Prostate gland (tissue), 2 donors: ENCODE measurements around the gene EMC9.

ENCODE experiments used
- POLR2A ChIP-seq: fragments of 450-650 bp; IDR thresholded peaks from one replicate; pipeline ENCODE4 v1.6.1; 2016; ENCODE audit warnings: antibody characterized with exemption, mild to moderate bottlenecking
- TF ChIP-seq, protein P1 (sequence below), 4 experiments: fragments of 200-600 bp in 2 of 4; fragments of 450-650 bp in 2 of 4; sonication (generic) in 2 of 4; IDR thresholded peaks; 1 replicate in 3 of 4; 2 replicates in 1 of 4; pipeline ENCODE4 v1.5.1; 2016 to 2019; ENCODE audit warnings: antibody characterized with exemption in 4 of 4, mild to moderate bottlenecking in 2 of 4, moderate library complexity in 2 of 4

DNA sequence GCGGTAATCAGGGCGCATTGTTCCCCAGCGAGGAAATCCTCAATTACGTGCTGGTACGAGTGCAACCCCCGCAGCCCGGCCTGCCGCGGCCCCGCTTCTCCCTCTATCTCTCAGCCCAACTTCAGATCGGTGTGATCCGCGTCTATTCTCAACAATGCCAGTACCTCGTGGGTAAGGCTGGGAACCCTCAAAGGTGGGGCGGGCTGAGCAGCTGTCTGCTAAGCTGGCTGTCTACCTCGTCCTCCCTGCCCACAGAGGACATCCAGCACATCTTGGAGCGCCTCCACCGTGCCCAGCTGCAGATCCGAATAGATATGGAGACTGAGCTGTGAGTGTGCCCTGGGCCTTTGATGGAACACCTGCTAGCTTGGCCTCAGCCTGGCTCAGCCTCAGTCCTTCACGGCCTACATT is 31.5 kb upstream of the EMC9 start:
- TF ChIP-seq, protein P1, sequence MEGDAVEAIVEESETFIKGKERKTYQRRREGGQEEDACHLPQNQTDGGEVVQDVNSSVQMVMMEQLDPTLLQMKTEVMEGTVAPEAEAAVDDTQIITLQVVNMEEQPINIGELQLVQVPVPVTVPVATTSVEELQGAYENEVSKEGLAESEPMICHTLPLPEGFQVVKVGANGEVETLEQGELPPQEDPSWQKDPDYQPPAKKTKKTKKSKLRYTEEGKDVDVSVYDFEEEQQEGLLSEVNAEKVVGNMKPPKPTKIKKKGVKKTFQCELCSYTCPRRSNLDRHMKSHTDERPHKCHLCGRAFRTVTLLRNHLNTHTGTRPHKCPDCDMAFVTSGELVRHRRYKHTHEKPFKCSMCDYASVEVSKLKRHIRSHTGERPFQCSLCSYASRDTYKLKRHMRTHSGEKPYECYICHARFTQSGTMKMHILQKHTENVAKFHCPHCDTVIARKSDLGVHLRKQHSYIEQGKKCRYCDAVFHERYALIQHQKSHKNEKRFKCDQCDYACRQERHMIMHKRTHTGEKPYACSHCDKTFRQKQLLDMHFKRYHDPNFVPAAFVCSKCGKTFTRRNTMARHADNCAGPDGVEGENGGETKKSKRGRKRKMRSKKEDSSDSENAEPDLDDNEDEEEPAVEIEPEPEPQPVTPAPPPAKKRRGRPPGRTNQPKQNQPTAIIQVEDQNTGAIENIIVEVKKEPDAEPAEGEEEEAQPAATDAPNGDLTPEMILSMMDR (IDR thresholded peaks at IDR 0.05) = no peak
- TF ChIP-seq POLR2A = no peak
